GM23338 (cell line): ENCODE data around the gene LUC7L2. TPM values are rescaled to one million over a fixed set of nuclear protein-coding genes. Genes with fewer than 3 reads are reported as not detected.

Experiments
- ATAC-seq: fragments of 200-7000 bp; cut with Tn5 transposase; 3 replicates; pipeline ENCODE4 v1.9.1; 2020
- DNase-seq: peaks from one replicate; pipeline ENCODE4 v3.0.0-alpha.2; 2015; ENCODE audit warnings: low spot score
- H2AFZ ChIP-seq: fragments of 200-600 bp; sonication (generic); 2 replicates; pipeline ENCODE4 v1.8.0; 2016; ENCODE audit warnings: antibody characterized with exemption, mild to moderate bottlenecking, moderate library complexity
- H3F3A ChIP-seq: fragments of 200-600 bp; sonication (generic); replicated peaks from 2 replicates; pipeline ENCODE4 v1.8.0; 2017; ENCODE audit warnings: antibody characterized with exemption, mixed run types, low read depth
- H3K27ac ChIP-seq: fragments of 200-600 bp; sonication (generic); 2 replicates; pipeline ENCODE4 v1.6.1; 2016; ENCODE audit warnings: low read depth
- H3K27me3 ChIP-seq: fragments of 200-600 bp; sonication (generic); 2 replicates; pipeline ENCODE4 v1.8.0; 2016; ENCODE audit warnings: mild to moderate bottlenecking, mixed run types, moderate library complexity; ENCODE audit not compliant: insufficient read depth
- H3K36me3 ChIP-seq: fragments of 200-600 bp; sonication (generic); 2 replicates; pipeline ENCODE4 v1.8.0; 2016; ENCODE audit warnings: mild to moderate bottlenecking; ENCODE audit not compliant: insufficient read depth
- H3K4me1 ChIP-seq: fragments of 200-600 bp; sonication (generic); 2 replicates; pipeline ENCODE4 v1.8.0; 2016; ENCODE audit warnings: mild to moderate bottlenecking, moderate library complexity; ENCODE audit not compliant: insufficient read depth
- H3K4me2 ChIP-seq: fragments of 200-600 bp; sonication (generic); 2 replicates; pipeline ENCODE4 v1.7.1; 2017; ENCODE audit warnings: mixed run types
- H3K4me3 ChIP-seq: fragments of 200-600 bp; sonication (generic); 2 replicates; pipeline ENCODE4 v1.6.1; 2016; ENCODE audit warnings: mixed run types
- H3K79me2 ChIP-seq: fragments of 200-600 bp; sonication (generic); replicated peaks from 2 replicates; pipeline ENCODE4 v1.8.0; 2017; ENCODE audit warnings: mild to moderate bottlenecking; ENCODE audit not compliant: insufficient read depth
- H3K9me2 ChIP-seq: fragments of 200-600 bp; sonication (generic); 2 replicates; pipeline ENCODE4 v1.8.0; 2017; ENCODE audit not compliant: insufficient read depth
- H4K20me1 ChIP-seq: fragments of 200-600 bp; sonication (generic); replicated peaks from 2 replicates; pipeline ENCODE4 v1.8.0; 2017; ENCODE audit warnings: mild to moderate bottlenecking; ENCODE audit not compliant: insufficient read depth
- H3K27ac Mint-ChIP-seq: 2 replicates; pipeline ENCODE4 v1.8.0; 2020; ENCODE audit warnings: inconsistent platforms, mild to moderate bottlenecking, moderate library complexity, mixed read lengths
- H3K27me3 Mint-ChIP-seq: 3 replicates; pipeline ENCODE4 v1.8.0; 2022; ENCODE audit warnings: low read depth, mild to moderate bottlenecking, moderate library complexity, mixed read lengths, inconsistent platforms; ENCODE audit not compliant: insufficient read depth, poor library complexity
- H3K36me3 Mint-ChIP-seq: 3 replicates; pipeline ENCODE4 v1.8.0; 2021; ENCODE audit warnings: low read depth, mild to moderate bottlenecking, inconsistent platforms, moderate library complexity, mixed read lengths
- H3K4me1 Mint-ChIP-seq: 3 replicates; pipeline ENCODE4 v1.8.0; 2020; ENCODE audit warnings: mild to moderate bottlenecking, inconsistent platforms, mixed read lengths
- H3K4me3 Mint-ChIP-seq: 3 replicates; pipeline ENCODE4 v1.8.0; 2021; ENCODE audit warnings: moderate library complexity, mild to moderate bottlenecking, inconsistent platforms, mixed read lengths
- H3K9me3 Mint-ChIP-seq: 3 replicates; pipeline ENCODE4 v1.8.0; 2020; ENCODE audit warnings: moderate library complexity, mild to moderate bottlenecking, inconsistent platforms, mixed read lengths
- CREB1 ChIP-seq: fragments of 250-450 bp; sonication (Bioruptor Pico); IDR thresholded peaks from 2 replicates; pipeline ENCODE4 v1.5.0; 2020; ENCODE audit warnings: low read depth, mild to moderate bottlenecking, moderate library complexity
- JUNB ChIP-seq: IDR thresholded peaks from one replicate; pipeline ENCODE4 v1.6.1; 2016; ENCODE audit warnings: antibody characterized with exemption; ENCODE audit not compliant: unreplicated experiment
- POLR2AphosphoS5 ChIP-seq: IDR thresholded peaks from 2 replicates; pipeline ENCODE4 v1.6.1; 2016; ENCODE audit warnings: antibody characterized with exemption, low read depth
- REST ChIP-seq: IDR thresholded peaks from one replicate; pipeline ENCODE4 v1.6.1; 2018; ENCODE audit warnings: antibody characterized with exemption; ENCODE audit not compliant: unreplicated experiment
- STAT1 ChIP-seq: IDR thresholded peaks from one replicate; pipeline ENCODE4 v1.6.1; 2016; ENCODE audit warnings: antibody characterized with exemption; ENCODE audit not compliant: unreplicated experiment
- ZNF114 ChIP-seq: fragments of 250-450 bp; sonication (Bioruptor Pico); IDR thresholded peaks from 2 replicates; pipeline ENCODE4 v1.5.0; 2020; ENCODE audit warnings: mild to moderate bottlenecking, moderate library complexity
- ZNF462 ChIP-seq: fragments of 250-450 bp; sonication (Bioruptor Pico); IDR thresholded peaks from 2 replicates; pipeline ENCODE4 v1.5.0; 2020; ENCODE audit warnings: mild to moderate bottlenecking, moderate library complexity
- polyA plus RNA-seq: library from polyadenylated mRNA; unstranded; fragments of >200 nt; fragmentation: Nextera tagmentation; extraction: Ambion mirVana; gene quantifications from 2 replicates; pipeline ENCODE4 v1.2.1, GENCODE V29; 2016
- total RNA-seq: library from RNA; depleted of rRNA; stranded (reverse); fragments of >200 nt; shearing (Covaris generic); gene quantifications from 2 replicates; pipeline ENCODE4 v1.2.3, GENCODE V29; 2014
- TF ChIP-seq, protein P1 (sequence below): IDR thresholded peaks from 2 replicates; pipeline ENCODE4 v1.6.1; 2016; ENCODE audit warnings: antibody characterized with exemption

The LUC7L2 gene
- total and polyA plus RNA-seq, 2 experiments from 2014 or later = 40.3 to 57.3 TPM

DNA sequence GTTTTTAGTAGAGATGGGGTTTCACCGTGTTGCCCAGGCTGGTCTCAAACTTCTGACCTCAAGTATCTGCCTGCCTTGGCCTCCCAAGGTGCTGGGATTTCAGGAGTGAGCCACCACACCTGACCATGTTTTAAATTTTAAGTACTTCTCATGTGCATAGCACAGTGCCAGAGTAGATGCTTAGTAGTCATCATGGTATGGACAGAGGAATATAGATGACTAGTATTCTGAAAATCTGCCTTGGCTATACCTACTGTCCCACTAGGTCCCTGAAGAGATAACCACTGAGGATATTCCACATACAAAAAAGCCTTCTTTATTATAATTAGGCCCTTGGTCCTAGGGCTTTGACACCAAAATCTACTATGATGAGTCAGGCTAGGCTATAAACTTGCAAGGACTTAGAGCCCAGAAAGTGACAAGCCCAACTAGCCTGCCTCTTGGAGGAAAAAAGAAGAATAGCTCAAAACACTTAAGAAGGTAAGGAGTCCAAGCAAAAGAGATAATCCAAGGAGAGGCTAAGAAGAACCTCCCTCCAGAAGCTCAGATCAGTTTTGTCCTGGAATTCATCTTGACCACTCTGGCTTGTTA lies 34.0 kb downstream of the LUC7L2 start:
- H3K4me3 ChIP-seq = no peak overlapping the region
- peaks cover 15% of the 10 kb centered on the region for H4K20me1 ChIP-seq
- Mint-ChIP-seq H3K9me3 (no peaks in the 10 kb centered on the region), H3K4me1 (no peaks in the 10 kb centered on the region), H3K27me3 (peaks cover 7% of the 10 kb centered on the region), H3K4me3 (no peak overlapping the region), H3K27ac (no peak overlapping the region), H3K36me3 (peaks cover 53% of the 10 kb centered on the region)
- no peaks in the 10 kb centered on the region; the same call in 1 of the 2 replicates for H3K36me3 ChIP-seq
- TF ChIP-seq STAT1 (no peak), ZNF114 (CRISPR knock-in tag) (no peak), JUNB (no peak), ZNF462 (no peak), REST (no peak), CREB1 (no peak), POLR2AphosphoS5 (no peak)
- TF ChIP-seq, protein P1, sequence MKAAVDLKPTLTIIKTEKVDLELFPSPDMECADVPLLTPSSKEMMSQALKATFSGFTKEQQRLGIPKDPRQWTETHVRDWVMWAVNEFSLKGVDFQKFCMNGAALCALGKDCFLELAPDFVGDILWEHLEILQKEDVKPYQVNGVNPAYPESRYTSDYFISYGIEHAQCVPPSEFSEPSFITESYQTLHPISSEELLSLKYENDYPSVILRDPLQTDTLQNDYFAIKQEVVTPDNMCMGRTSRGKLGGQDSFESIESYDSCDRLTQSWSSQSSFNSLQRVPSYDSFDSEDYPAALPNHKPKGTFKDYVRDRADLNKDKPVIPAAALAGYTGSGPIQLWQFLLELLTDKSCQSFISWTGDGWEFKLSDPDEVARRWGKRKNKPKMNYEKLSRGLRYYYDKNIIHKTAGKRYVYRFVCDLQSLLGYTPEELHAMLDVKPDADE = no peak
- ATAC-seq = no peak
- H3K27ac ChIP-seq = no peak overlapping the region
- H3F3A ChIP-seq = no peaks in the 10 kb centered on the region
- no peak overlapping the region for H3K4me2 ChIP-seq
- H3K27me3 ChIP-seq = no peaks in the 10 kb centered on the region
- no peak overlapping the region for H2AFZ ChIP-seq
- DNase-seq = no peak
- no peaks in the 10 kb centered on the region for H3K4me1 ChIP-seq
- no peaks in the 10 kb centered on the region for H3K9me2 ChIP-seq
- H3K79me2 ChIP-seq = peaks cover 84% of the 10 kb centered on the region
